IPS-18c (cell line): ENCODE data around the gene PI4K2A.

Experiments
- H3K4me3 ChIP-seq: 2 replicates; pipeline ENCODE4 v1.7.0; 2013; ENCODE audit warnings: low read depth, mild to moderate bottlenecking, low read length, moderate library complexity; ENCODE audit not compliant: insufficient read depth
- H3K9me3 ChIP-seq: one replicate; pipeline ENCODE4 v1.6.1; 2013; ENCODE audit warnings: mild to moderate bottlenecking, low read length, moderate library complexity; ENCODE audit not compliant: control insufficient read depth, insufficient read depth

PI4K2A gene

DNA sequence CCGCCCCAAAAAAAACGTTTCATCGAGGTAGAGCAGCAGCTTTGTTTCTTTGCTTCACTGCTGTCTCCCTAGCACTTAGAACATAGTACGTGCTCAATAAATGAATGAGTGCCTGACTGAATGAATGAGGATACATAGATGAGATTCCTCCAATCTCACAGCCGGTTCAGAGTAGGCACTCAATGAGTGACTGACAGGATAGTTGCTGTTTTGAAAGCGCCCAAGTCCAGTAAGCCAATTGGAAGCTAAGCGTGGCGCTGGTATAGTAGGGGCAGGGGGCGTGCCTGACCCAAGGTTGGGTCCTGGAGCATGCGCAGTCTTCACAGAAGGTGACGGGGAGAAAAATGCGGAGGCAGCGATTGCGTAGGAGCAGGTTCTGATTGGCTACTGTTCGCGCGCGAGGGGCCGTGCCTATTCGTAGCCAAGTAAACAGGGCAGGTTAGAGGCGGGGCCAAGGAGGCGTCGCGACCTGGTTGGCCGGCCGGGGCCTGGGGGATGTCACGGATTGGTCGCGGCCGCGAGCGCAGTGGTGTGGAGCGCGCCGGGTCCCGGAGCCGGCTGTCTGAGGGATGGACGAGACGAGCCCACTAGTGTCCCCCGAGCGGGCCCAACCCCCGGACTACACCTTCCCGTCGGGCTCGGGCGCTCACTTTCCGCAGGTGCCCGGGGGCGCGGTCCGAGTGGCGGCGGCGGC is at the start of gene PI4K2A:
PI4K2A (plus strand) TSS at position 498 of the 694 bp plus-strand sequence; CDS start at position 570, 72 bp downstream.
- H3K4me3 ChIP-seq, result peak within 1 kb of the TSS; percentile 72

DNA sequence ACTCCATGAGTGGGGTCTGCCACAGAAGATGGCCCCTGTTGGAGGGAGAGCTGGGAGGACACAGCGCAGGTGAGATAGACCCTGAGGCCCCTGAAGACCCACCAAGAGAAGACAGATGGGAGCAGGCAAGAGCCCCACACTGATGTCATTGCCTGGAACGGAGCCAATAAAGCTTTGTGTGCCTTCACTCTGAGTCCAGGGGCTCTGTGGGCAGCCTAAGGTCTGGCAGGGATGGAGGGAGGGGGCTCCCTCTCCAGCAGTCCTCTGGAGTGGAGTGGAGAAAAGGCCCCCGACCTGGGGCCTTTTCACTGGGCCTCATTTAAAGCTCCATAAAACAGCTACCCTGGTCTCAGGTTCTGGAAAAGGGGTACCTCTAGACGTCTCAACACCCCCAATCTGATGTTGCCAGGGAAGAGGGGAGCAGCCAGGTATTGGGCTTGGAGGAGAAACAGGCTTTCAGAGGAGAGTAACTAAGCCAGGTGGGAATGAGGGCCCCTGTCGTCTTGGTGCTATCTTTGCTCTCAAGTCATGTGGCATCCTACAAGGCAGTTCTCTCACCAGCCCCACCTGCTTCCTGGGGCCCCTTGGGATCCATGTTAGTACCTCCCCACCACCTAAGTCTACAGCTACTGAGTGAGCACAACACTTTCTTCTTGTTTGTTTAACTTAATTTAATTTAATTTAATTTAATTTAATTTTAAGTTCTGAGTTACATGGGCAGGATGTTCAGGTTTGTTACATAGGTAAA is 49.5 kb upstream of the PI4K2A start:
- Histone ChIP-seq H3K9me3 (no peaks in the 10 kb centered on the region), H3K4me3 (no peak overlapping the region)

More for the DNA sequence above, at the start of gene PI4K2A:
- H3K9me3 ChIP-seq, result no peaks in the 10 kb centered on the region

DNA sequence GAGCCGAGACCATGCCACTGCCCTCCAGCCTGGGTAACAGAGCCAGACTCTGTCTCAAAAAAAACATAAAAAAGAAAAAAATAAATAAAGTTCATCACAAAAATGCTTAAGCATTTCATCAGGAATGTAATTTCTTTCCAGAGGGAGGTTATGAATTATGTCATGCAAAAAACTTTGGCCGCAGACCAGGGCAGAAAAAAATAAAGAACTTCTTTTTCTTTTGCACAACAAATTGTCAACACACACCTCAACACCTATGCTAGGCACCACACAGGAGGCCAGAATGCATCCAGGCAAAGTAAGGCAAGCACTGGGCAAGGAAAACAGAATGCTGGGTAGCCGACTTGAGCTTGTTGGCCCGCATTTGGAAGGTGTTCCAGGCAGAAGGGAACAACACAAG is 47.0 kb upstream of the PI4K2A start:
- H3K9me3 ChIP-seq, result no peaks in the 10 kb centered on the region
- no peak overlapping the region for H3K4me3 ChIP-seq

DNA sequence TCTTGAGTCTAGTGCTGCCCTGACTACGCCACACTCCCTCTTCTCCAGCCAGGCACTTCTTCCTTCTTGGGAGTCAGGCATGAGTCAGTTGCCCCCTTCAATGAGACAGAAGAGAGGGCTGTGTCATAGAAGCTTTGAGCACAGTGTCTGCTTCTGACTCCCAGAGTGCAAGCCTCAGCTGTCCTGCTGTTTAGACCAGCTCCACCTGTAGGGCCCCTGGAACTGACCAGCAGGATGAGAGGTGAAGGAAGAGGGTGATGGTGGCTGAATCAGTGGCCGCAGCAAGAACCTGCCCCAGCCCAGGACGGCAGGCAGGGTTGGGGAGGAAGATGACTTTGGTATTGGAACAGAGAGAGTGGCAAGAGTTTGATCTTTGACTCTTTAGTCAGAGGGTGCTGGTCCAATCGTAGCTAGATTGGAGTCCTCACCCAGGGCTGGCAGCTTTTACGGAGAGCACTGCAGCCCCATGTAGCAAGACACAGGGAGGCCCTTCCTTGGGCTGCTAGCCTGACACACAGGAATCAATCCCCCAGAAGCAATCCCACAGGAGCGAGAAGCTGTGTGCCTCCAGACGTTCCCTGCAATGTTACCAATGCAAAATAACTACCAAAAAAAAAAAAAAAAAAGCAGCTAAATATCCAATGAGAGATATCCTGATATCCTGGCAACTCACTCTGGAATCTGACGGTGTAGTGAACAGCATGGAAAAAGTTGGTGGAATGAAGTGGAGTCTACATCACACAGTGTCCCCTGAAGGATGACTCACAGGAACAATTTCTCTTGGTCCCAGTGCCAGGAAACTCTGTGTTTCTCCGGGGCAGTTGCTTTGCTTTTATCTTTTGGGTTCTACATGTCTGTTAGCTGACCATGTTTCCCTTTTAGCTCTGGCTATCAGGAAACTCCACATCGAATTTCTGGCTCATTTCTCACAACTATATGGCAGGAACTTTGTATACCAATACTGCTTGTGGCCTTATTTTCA is 44.1 kb upstream of the PI4K2A start:
- Histone ChIP-seq H3K9me3 (no peaks in the 10 kb centered on the region), H3K4me3 (no peak overlapping the region)

DNA sequence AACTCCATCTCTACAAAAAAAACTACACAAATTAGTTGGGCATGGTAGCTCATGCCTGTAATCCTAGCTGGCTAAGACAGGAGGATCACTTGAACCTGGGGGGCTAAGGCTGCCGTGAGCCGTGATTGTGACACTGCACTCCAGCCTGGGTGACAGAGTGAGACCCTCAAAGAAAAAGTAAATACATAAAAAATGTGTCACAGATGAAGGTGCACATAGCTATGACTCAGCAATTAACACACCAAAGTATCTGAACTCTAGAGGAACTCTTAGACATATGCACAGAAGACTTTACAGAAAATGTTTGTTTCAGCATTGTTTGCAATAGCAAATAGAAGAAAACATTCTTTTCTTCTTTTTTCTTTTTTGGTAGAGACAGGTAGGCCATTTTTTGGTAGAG is 42.7 kb upstream of the PI4K2A start:
- no peaks in the 10 kb centered on the region for H3K9me3 ChIP-seq
- H3K4me3 ChIP-seq, result no peak overlapping the region

DNA sequence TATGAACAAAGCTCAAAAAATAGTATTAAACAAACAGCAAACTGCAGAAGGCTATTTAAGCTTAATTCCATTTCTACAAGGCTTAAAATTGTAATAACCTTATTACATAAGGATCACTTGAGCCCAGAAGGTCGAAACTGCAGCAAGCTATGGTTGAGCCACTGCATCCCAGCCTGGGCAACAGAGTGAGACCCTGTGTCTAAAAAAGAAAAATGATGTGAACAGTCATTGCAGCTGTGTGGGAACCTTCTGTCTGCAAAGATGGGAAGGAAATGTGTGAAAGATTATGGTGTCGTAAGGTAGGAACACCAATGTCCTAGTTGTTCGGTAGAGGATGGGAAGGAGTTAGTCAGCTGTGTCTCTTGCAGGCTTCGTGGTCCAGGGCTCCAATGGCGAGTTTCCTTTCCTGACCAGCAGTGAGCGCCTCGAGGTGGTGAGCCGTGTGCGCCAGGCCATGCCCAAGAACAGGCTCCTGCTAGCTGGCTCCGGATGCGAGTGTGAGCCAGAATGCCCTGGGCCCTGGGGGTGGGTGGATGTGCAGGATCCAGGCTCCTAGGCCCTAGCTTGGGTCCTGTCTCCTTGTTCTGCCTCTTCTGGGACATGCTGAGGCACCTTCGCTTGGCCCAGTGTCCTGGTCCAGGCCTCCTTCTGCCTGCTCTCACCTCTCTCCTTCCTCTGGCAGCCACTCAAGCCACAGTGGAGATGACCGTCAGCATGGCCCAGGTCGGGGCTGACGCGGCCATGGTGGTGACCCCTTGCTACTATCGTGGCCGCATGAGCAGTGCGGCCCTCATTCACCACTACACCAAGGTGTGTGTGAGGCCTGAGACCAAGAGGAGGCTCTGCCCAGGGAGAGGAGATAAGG is 41.8 kb upstream of the PI4K2A start:
- no peaks in the 10 kb centered on the region for H3K9me3 ChIP-seq
- H3K4me3 ChIP-seq, result no peak overlapping the region

DNA sequence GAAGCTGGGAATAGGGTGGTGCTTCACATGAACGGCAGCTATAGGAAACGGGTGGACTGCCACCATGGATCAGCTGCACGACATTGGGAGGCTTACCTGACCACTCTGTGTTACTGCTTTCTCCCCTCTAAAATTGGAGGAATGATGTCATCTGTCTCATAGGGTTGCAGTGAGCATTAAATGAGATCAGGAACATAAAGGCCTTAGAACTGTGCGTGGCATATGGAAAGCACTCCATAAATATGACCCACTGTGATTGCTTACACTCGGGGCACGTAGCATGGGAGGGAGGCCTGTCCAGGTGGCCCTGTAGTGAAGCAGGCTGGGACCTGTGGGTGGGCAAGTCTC is 41.2 kb upstream of the PI4K2A start:
- no peak overlapping the region for H3K4me3 ChIP-seq

DNA sequence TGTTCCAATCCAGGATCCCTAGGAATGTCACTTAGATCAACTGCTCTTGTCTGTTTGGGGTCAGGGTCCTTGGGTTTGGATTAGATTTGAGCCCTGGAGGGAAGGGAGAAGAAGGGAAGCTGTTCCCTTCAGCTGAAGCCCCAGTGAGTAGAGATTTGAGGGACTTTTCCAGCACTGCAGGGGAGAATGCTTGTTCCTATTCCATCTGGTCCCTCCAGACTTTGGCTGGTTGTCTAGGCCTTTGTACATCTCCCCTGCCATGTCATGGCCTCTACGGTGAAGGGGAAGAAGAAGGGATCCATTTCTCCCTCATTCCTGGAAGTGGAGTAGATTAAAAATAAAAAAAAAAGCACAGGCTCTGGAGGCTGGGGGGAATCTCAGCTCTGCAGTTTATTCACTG is 39.9 kb upstream of the PI4K2A start:
- H3K9me3 ChIP-seq, result no peaks in the 10 kb centered on the region
- H3K4me3 ChIP-seq, result no peak overlapping the region

More for the DNA sequence above, 41.2 kb upstream of the PI4K2A start:
- no peaks in the 10 kb centered on the region for H3K9me3 ChIP-seq

DNA sequence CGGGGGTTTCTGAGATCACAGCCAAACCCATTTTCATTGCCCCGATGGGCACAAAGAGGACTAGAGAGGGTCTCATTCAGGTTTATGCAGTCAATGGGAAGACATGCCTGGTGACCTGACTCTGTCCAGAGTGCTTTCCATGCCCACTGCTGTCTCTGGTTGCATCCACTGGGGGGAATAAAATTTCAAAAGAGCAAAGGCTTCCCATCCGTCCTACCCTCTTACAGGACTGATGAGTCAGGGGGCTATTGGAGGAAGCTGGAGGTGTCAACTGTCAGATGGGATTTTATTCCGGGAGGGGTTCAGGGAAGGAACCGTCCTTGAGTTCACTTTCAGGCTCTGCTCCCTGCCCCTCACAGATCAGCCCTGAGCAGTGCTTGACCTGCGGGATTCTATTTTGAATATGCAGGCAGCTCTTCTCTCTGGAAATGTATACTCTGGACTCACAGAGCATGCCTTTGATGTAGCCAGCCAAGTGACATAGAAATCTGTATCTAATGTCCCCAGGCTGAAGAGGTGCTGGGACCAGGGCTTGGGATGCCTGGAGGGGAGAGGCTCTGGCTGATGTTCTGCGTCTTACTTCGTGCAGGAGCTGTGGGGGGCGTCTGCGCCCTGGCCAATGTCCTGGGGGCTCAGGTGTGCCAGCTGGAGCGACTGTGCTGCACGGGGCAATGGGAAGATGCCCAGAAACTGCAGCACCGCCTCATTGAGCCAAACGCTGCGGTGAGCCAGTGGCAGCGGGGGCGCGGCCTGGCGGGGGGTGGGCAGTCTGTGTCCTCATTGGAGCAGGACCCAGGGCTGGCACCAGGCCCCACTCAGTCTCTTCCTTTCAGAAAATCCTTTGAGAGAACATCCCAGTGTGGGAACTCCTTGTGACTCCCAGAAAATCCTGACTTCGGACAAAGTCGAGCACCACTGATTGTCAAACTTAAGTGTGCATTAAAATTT is 38.9 kb upstream of the PI4K2A start:
- Histone ChIP-seq H3K9me3 (no peaks in the 10 kb centered on the region), H3K4me3 (no peak overlapping the region)

DNA sequence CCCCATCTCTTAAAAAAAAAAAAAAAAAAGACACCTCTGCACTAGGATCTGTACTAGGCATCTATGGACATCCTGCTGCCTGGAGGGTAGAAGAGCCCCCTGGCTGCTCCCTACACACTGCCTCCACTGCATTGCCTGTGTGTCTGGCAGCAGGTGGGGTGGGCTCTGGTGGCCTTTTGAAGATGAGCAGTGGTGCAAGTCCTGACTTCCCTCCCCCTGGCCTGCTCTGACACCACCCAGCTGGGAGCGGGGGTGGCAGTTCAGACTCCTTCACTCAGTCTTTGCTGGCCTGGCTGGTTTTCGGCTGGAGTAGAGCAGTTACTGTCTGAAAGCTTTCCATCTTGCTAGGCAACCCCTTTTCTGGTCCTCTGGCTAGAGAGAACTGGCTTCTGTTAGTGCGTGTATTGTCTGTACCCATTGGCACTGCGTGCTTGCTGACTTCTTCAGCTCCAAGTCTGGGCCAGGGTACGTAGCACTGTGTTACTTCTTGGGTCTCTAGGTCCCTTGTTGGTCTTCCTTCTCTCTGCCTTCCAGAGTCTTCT is 33.3 kb upstream of the PI4K2A start:
- H3K4me3 ChIP-seq, result no peak overlapping the region
- no peaks in the 10 kb centered on the region for H3K9me3 ChIP-seq

DNA sequence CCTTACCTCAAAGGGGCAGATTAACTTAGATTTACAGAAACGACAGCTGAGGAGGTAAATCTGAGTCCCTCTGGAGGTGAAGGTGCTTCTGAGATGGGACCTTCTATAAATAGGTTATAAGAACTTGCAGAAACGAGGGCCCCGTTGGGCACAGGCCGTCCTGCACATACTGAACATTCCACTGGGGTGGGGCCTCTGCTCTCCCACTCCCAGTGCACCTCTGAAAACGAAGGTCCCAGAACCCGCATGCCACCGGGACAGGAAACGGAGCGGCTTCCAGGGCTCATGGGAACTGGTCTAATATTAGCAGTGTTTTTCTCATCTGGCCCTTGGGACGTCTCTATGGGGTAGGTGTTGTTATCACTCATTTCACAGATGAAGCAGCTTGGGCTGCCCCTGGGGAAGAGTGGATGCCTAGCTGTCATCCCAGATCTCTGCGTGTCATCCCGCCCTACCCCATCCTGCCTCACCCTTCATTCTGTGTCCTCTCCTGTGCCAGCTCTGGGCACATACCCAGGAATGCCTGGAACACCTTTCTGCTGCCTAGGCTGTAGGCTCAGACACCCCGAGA is 31.4 kb upstream of the PI4K2A start:
- H3K9me3 ChIP-seq, result no peaks in the 10 kb centered on the region
- H3K4me3 ChIP-seq, result no peak overlapping the region

DNA sequence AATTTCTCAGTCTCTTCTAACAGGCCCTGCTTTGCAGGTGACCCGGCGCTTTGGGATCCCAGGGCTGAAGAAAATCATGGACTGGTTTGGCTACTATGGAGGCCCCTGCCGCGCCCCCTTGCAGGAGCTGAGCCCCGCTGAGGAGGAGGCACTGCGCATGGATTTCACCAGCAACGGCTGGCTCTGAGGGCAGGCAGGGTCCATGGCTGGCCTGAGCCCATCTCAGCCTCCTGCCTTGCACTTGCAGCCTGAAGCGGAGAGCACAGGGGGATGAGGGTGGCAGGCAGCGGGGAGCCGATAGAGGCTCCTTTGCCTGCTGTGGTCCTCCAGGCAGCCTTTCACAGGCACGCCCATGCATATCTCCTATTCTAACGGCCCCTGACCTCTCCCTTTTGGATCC is 29.0 kb upstream of the PI4K2A start:
- Histone ChIP-seq H3K4me3 (no peak overlapping the region), H3K9me3 (no peaks in the 10 kb centered on the region)

DNA sequence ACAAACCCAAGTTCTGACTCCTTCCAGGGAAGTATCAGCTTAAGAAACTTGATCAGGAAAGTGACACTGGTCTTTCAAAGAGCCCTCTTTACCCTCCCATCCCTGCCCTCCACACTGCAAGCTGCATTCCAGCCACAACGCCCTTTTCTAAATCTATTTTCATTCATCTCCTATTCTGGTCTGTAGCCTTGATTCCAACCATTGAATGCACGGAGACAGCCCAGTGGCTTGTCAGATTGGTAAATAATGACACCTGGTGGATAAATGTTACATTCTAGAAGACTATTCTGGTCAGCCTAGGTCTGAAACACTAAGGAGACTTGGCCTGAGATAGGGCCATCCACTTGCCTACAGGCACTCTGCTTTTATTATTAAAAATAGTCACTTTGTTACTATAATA is 28.1 kb upstream of the PI4K2A start:
- Histone ChIP-seq H3K9me3 (no peaks in the 10 kb centered on the region), H3K4me3 (no peak overlapping the region)

DNA sequence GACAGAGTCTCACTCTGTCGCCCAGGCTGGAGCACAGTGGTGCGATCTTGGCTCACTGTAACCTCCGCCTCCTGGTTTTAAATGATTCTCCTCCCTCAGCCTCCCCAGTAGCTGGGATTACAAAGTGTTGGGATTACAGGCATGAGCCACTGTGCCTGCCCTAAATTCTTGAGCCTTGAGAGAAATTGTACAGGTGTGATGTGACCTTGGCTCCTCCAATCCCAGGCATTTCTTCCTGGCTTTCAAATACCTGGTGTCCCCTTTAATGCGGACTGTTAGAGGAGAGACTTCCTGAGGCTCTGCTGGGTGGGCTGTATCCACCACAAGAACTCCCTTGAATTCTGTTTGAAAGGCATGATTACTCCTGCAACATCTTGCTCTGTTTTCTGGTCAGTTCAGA is 22.2 kb upstream of the PI4K2A start:
- Histone ChIP-seq H3K4me3 (no peak overlapping the region), H3K9me3 (peaks cover 2% of the 10 kb centered on the region)

DNA sequence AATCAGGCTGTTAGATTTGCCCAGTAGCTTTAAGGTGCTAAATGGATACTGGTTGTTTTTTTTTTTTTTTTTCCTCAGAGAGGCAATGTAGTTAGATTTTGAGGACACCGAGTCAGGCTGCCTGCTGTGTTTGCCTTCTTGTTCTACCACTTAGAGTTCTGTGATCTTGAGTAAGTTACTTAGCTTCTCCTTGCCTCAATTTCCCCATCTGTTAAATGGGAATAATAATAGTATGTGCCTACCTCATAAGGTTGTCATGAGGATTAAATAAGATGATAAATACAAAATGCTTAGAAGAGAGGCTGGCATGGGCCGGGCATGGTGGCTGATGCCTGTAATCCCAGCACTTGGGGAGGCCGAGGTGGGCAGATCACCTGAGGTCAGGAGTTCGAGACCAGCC is 21.7 kb upstream of the PI4K2A start:
- Histone ChIP-seq H3K4me3 (no peak overlapping the region), H3K9me3 (peaks cover 2% of the 10 kb centered on the region)
